Activated B cell treated with CpG ODN at 0.5 μM for 24 hours (primary cell): ENCODE results near the gene YIPF7. TPM values are rescaled to one million over a fixed set of nuclear protein-coding genes. Genes with fewer than 3 reads are reported as not detected.

ENCODE experiments used
- ATAC-seq: fragments of 200-7000 bp; cut with Tn5 transposase; one replicate; pipeline ENCODE4 v1.10.0; 2021; ENCODE audit warnings: low read depth, mild to moderate bottlenecking, moderate library complexity
- CTCF ChIA-PET: fragments of 350-600 bp; sonication (Branson Sonifier 250); formaldehyde crosslinking; loops from one replicate; lab custom pipeline; 2021; ENCODE audit warnings: antibody characterized with exemption; lab: Charles Lee
- POLR2A ChIA-PET: fragments of 350-600 bp; sonication (Branson Sonifier 250); formaldehyde crosslinking; loops from one replicate; lab custom pipeline; 2021; ENCODE audit warnings: antibody characterized with exemption; lab: Charles Lee
- DNase-seq: peaks from one replicate; pipeline ENCODE4 v3.0.0; 2022
- H3K27ac Mint-ChIP-seq: one replicate; pipeline ENCODE4 v1.8.0; 2020; ENCODE audit warnings: mixed read lengths
- H3K27me3 Mint-ChIP-seq: one replicate; pipeline ENCODE4 v1.8.0; 2021; ENCODE audit warnings: mixed read lengths
- H3K36me3 Mint-ChIP-seq: one replicate; pipeline ENCODE4 v1.8.0; 2021; ENCODE audit warnings: low read depth, mixed read lengths
- H3K4me1 Mint-ChIP-seq: one replicate; pipeline ENCODE4 v1.8.0; 2021; ENCODE audit warnings: mixed read lengths
- H3K4me3 Mint-ChIP-seq: one replicate; pipeline ENCODE4 v1.8.0; 2020; ENCODE audit warnings: mild to moderate bottlenecking, mixed read lengths
- H3K9me3 Mint-ChIP-seq: one replicate; pipeline ENCODE4 v1.8.0; 2020; ENCODE audit warnings: mixed read lengths
- intact Hi-C: fragments of 100-400 bp; cut with micrococcal nuclease; formaldehyde crosslinking; loops from one replicate; pipeline ENCODE4 v1.15.1; 2024
- total RNA-seq: library from RNA; stranded (reverse); gene quantifications from 2 replicates; pipeline ENCODE4 v1.2.3, GENCODE V29; 2022
- TF ChIP-seq, protein P1 (sequence below): fragments of 200-600 bp; IDR thresholded peaks from one replicate; pipeline ENCODE4 v1.8.0; 2022; ENCODE audit warnings: antibody characterized with exemption, mild to moderate bottlenecking

Gene YIPF7
- total RNA-seq, 1 donor from 2014 or later: not detected

DNA sequence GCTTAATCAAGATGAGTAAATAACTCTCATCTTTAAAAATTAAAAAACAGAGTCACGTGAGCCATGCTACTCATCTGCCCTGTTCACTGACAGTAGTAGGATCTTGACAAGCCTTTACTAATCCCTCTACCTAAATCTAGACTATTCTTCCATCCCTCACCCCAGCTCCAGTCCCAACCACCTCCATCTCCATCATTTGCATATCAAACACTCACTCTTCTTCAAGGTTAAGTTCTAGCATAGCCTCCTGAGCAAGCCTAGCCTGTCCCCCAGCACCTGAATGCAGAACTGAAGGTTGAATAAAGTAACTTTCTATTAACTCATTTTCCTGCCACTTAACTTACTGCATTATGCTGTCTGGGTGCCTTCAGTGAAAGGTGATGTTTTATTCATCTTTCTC lies 72.5 kb downstream of the YIPF7 start:
- intact Hi-C loops: no loop called here
- ChIA-PET CTCF (no interaction called here), POLR2A (no interaction called here)
- H3K36me3 Mint-ChIP-seq: no peaks in the 10 kb centered on the region
- H3K27ac Mint-ChIP-seq: no peak overlapping the region
- ATAC-seq (no peak), DNase-seq (no peak)
- H3K27me3 Mint-ChIP-seq: no peaks in the 10 kb centered on the region
- TF ChIP-seq, protein P1, sequence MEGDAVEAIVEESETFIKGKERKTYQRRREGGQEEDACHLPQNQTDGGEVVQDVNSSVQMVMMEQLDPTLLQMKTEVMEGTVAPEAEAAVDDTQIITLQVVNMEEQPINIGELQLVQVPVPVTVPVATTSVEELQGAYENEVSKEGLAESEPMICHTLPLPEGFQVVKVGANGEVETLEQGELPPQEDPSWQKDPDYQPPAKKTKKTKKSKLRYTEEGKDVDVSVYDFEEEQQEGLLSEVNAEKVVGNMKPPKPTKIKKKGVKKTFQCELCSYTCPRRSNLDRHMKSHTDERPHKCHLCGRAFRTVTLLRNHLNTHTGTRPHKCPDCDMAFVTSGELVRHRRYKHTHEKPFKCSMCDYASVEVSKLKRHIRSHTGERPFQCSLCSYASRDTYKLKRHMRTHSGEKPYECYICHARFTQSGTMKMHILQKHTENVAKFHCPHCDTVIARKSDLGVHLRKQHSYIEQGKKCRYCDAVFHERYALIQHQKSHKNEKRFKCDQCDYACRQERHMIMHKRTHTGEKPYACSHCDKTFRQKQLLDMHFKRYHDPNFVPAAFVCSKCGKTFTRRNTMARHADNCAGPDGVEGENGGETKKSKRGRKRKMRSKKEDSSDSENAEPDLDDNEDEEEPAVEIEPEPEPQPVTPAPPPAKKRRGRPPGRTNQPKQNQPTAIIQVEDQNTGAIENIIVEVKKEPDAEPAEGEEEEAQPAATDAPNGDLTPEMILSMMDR: no peak
- H3K4me1 Mint-ChIP-seq: no peaks in the 10 kb centered on the region
- no peak overlapping the region for H3K4me3 Mint-ChIP-seq
- peaks cover 4% of the 10 kb centered on the region for H3K9me3 Mint-ChIP-seq

Other genes starting within 250 kb of the YIPF7 start
- gene KCTD8, start 202.8 kb downstream of the YIPF7 start, total RNA-seq: not detected in 2 replicates
- 21.5 and 26.0 TPM in 2 replicates for gene GUF1, start 26.8 kb upstream of the YIPF7 start, total RNA-seq
- 17.5 and 17.6 TPM in 2 replicates for gene GNPDA2, start 74.9 kb upstream of the YIPF7 start, total RNA-seq